Testis (tissue), 3 donors: ENCODE data around the gene TMEM203. TPM values are rescaled to one million over a fixed set of nuclear protein-coding genes. Genes with fewer than 3 reads are reported as not detected.

Experiments used
- DNase-seq: peaks from one replicate; pipeline ENCODE4 v3.0.0-alpha.2; 2019
- H3K27ac ChIP-seq, 2 donors: fragments of 200-600 bp; sonication (generic); one replicate each; pipeline ENCODE4 v1.5.1; 2019
- H3K27me3 ChIP-seq: fragments of 200-600 bp; sonication (generic); one replicate; pipeline ENCODE4 v1.5.1; 2019
- H3K36me3 ChIP-seq: fragments of 200-600 bp; sonication (generic); one replicate; pipeline ENCODE4 v1.5.1; 2017; ENCODE audit warnings: low read depth; ENCODE audit errors: missing control alignments
- H3K4me1 ChIP-seq: fragments of 200-600 bp; sonication (generic); one replicate; pipeline ENCODE4 v1.5.1; 2019
- H3K4me3 ChIP-seq, 2 donors: fragments of 200-600 bp; sonication (generic); one replicate each; pipeline ENCODE4 v1.5.1; 2017 to 2019
- H3K9me3 ChIP-seq: fragments of 200-600 bp; sonication (generic); one replicate; pipeline ENCODE4 v1.5.1; 2017
- POLR2A ChIP-seq: fragments of 450-650 bp; IDR thresholded peaks from one replicate; pipeline ENCODE4 v1.6.1; 2017; ENCODE audit warnings: antibody characterized with exemption, mild to moderate bottlenecking, moderate library complexity
- WGBS, 2 donors: methylation state at CpG; one replicate each; pipeline ENCODE4 v1.1.5; 2018; 5-methylcytosine and 5-hydroxymethylcytosine counted together
- intact Hi-C: fragments of 100-400 bp; cut with DNase I; formaldehyde crosslinking; loops from one replicate; pipeline ENCODE4 v1.15.1; 2023; ENCODE audit warnings: low total_unique reads
- polyA plus RNA-seq: library from polyadenylated mRNA; stranded (reverse); fragments of 350-450 nt; fragmentation: Illumina TruSeq; extraction: RNeasy Lipid Tissue Mini Kit (QIAGEN cat#74804); gene quantifications from one replicate; pipeline ENCODE4 v1.2.3, GENCODE V29; 2014; ENCODE audit warnings: low read depth, low replicate concordance; ENCODE audit not compliant: insufficient read depth
- total RNA-seq, 2 donors: library from RNA; depleted of rRNA; stranded (reverse); fragments of >200 nt; gene quantifications; one replicate each; pipeline ENCODE4 v1.2.3, GENCODE V29; 2016
- TF ChIP-seq, protein P1 (sequence below), 3 experiments: fragments of 450-650 bp in 2 of 3; fragments of 200-600 bp in 1 of 3; sonication (generic) in 1 of 3; IDR thresholded peaks; one replicate each; pipeline ENCODE4 v1.5.1; 2016 to 2019; ENCODE audit warnings: antibody characterized with exemption in 3 of 3, mild to moderate bottlenecking in 2 of 3, moderate library complexity in 1 of 3

Gene TMEM203
- total and polyA plus RNA-seq, 3 donors from 2014 or later: 36.3 to 51.2 (median 48.0) TPM

DNA sequence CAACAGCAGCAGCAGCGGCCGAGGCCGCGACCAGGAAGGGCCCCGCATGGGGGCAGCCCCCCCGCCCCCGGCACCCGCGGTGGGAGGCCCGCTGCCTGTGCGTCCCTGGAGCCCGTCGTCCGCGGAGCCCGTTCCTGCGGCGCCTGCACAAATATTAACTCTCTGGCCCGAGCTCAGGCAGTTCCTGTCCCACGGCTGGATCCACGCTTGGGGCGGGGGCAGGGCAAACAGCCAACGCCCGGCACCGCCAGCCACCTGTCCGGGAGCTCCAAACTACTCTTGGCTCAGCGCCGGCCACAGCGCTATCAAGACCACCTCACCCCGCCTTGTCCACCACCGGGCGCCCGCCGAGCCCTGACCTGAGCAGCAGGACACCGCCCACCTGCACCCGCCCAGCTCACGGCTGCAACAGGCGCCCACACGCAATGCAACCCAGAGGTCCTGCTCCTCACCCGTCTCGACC is 35.5 kb downstream of the TMEM203 start, which contains the start of gene LRRC26:
LRRC26 (minus strand) TSS at position 156 of the 463 bp plus-strand sequence; CDS start at position 48, 108 bp downstream.
- Histone ChIP-seq H3K27ac (no peak within 1 kb of the TSS), H3K4me1 (peaks cover 15% of the 10 kb centered on the region), H3K9me3 (no peaks in the 10 kb centered on the region), H3K27me3 (no peaks in the 10 kb centered on the region), H3K36me3 (no peaks in the 10 kb centered on the region), H3K4me3 (peak within 1 kb of the TSS; percentile 26 to 38)
- 7% methylated on average over 40 of the region's 41 CpGs; no CpG with 5 or more reads in 1 of the 2 donors for WGBS, 2 donors
- no peak for TF ChIP-seq POLR2A
- TF ChIP-seq, protein P1, sequence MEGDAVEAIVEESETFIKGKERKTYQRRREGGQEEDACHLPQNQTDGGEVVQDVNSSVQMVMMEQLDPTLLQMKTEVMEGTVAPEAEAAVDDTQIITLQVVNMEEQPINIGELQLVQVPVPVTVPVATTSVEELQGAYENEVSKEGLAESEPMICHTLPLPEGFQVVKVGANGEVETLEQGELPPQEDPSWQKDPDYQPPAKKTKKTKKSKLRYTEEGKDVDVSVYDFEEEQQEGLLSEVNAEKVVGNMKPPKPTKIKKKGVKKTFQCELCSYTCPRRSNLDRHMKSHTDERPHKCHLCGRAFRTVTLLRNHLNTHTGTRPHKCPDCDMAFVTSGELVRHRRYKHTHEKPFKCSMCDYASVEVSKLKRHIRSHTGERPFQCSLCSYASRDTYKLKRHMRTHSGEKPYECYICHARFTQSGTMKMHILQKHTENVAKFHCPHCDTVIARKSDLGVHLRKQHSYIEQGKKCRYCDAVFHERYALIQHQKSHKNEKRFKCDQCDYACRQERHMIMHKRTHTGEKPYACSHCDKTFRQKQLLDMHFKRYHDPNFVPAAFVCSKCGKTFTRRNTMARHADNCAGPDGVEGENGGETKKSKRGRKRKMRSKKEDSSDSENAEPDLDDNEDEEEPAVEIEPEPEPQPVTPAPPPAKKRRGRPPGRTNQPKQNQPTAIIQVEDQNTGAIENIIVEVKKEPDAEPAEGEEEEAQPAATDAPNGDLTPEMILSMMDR (IDR thresholded peaks at IDR 0.05): no peak
- intact Hi-C loops: no loop called here
- DNase-seq: no peak

DNA sequence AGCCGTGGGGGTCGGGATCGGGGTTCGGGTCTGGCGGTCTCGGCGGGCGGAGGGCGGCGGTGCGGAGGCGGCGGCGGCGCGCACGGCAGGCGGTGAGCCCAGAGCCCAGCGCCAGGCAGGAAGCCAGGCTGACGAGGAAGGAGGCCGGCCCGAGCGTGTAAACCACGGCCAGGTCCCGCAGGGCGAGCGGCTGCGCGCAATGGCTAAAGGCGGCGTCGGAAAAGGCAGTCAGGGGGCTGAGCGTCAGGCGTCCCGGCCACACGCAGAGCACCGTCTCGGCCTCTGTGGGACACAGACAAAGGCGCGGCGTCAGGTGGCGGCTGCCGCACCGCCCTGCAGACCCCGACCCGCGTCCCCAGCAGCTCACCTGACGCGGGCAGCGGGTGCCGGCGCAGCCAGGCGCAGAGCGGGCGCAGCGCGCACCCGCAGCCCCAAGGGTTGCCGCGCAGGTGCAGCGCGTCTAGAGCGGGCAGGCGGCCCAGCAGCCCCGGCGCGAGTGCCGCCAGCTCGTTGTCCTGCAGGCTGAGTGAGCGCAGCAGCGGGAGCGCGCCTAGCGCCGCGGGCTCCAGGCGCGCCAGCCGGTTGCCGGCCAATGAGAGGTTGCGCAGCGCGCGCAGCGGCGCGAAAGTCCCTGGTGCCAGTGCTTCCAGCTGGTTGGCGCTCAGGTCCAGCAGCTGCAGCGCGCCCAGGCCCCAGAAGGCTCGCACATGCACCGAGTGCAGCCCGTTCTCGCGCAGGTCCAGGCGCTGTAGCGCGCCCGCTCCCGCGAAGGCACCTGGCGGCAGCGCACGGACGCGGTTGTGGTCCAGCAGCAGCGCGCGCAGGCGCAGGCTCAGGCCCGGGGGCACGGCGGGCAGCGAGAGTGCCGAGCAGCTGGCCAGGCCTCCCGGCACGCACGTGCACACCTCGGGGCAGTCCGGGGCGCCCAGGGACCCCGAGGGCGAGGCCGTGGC is 36.3 kb downstream of the TMEM203 start:
- 0 to 1% methylated on average over 5 to 41 of the region's 124 CpGs for WGBS, 2 donors
- H3K4me3 ChIP-seq: peak overlapping the region; percentile 26 to 38
- intact Hi-C loops: no loop called here
- H3K27me3 ChIP-seq: no peaks in the 10 kb centered on the region
- DNase-seq: peak; percentile 58
- peaks cover 15% of the 10 kb centered on the region for H3K4me1 ChIP-seq
- TF ChIP-seq, protein P1 (IDR thresholded peaks at IDR 0.05): no peak
- TF ChIP-seq POLR2A: no peak
- H3K9me3 ChIP-seq: no peaks in the 10 kb centered on the region
- no peaks in the 10 kb centered on the region for H3K36me3 ChIP-seq
- H3K27ac ChIP-seq: no peak overlapping the region

DNA sequence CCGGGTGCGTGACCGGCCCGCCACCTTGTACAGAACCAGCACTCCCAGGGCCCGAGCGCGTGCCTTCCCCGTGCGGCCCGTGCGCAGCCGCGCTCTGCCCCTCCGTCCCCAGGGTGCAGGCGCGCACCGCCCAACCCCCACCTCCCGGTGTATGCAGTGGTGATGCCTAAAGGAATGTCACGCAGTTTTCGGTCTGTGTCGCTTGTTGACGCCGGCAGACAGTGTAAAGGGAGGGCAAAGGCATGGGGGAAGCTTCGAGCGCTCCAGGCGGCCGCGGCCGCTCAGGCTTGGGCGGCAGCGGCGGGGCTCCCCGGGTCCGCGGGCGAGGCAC is 36.9 kb downstream of the TMEM203 start:
- H3K27me3 ChIP-seq: no peaks in the 10 kb centered on the region
- no peaks in the 10 kb centered on the region for H3K9me3 ChIP-seq
- no peaks in the 10 kb centered on the region for H3K36me3 ChIP-seq
- no peak for DNase-seq
- intact Hi-C loops: no loop called here
- H3K4me1 ChIP-seq: peaks cover 15% of the 10 kb centered on the region
- WGBS, 2 donors: 0% methylated on average over 20 of the region's 36 CpGs; no CpG with 5 or more reads in 1 of the 2 donors
- H3K27ac ChIP-seq: no peak overlapping the region
- peak overlapping the region; percentile 26 to 38 for H3K4me3 ChIP-seq
- TF ChIP-seq POLR2A: no peak
- TF ChIP-seq, protein P1 (IDR thresholded peaks at IDR 0.05): no peak

DNA sequence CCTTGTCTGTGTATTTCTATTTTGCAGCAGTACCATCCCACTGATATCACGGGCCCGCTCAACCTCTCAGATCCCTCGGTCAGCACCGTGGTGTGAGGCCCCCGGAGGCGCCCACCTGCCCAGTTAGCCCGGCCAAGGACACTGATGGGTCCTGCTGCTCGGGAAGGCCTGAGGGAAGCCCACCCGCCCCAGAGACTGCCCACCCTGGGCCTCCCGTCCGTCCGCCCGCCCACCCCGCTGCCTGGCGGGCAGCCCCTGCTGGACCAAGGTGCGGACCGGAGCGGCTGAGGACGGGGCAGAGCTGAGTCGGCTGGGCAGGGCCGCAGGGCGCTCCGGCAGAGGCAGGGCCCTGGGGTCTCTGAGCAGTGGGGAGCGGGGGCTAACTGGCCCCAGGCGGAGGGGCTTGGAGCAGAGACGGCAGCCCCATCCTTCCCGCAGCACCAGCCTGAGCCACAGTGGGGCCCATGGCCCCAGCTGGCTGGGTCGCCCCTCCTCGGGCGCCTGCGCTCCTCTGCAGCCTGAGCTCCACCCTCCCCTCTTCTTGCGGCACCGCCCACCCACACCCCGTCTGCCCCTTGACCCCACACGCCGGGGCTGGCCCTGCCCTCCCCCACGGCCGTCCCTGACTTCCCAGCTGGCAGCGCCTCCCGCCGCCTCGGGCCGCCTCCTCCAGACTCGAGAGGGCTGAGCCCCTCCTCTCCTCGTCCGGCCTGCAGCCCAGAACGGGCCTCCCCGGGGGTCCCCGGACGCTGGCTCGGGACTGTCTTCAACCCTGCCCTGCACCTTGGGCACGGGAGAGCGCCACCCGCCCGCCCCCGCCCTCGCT is 37.5 kb downstream of the TMEM203 start:
- Histone ChIP-seq H3K36me3 (no peaks in the 10 kb centered on the region), H3K4me3 (peak overlapping the region; percentile 26 to 38), H3K4me1 (peaks cover 20% of the 10 kb centered on the region), H3K9me3 (no peaks in the 10 kb centered on the region), H3K27me3 (no peaks in the 10 kb centered on the region), H3K27ac (no peak overlapping the region)
- no peak for DNase-seq
- intact Hi-C loops: no loop called here
- TF ChIP-seq, protein P1 (IDR thresholded peaks at IDR 0.05): no peak
- no peak for TF ChIP-seq POLR2A
- 0 to 2% methylated on average over 1 to 46 of the region's 57 CpGs for WGBS, 2 donors
